HEK293 (cell line): ENCODE data around the gene PDE6B.

Experiments used
- CTCF ChIA-PET: fragments of 350-600 bp; formaldehyde crosslinking; extraction: SDS; loops from one replicate; lab custom pipeline; 2021; ENCODE audit warnings: antibody characterized with exemption; lab: Yijun Ruan, JAX
- POLR2A ChIA-PET: fragments of 300-600 bp; formaldehyde crosslinking; extraction: SDS; loops from one replicate; lab custom pipeline; 2020; ENCODE audit warnings: antibody characterized with exemption, inconsistent platforms; lab: Yijun Ruan, JAX
- H3K27ac ChIP-seq: fragments of 200-500 bp; sonication (Bioruptor generic); 2 replicates; pipeline ENCODE4 v1.5.1; 2014; ENCODE audit warnings: low read depth, low read length, control low read depth, inconsistent platforms; ENCODE audit errors: extremely low read depth
- H3K36me3 ChIP-seq, 2 experiments: fragments of 200-500 bp in 1 of 2; sonication (Bioruptor generic) in 1 of 2; 1 replicate in 1 of 2; 2 replicates in 1 of 2; pipeline ENCODE4 v1.5.1; 2014 to 2017; ENCODE audit warnings: inconsistent platforms in 2 of 2, low read length in 2 of 2; ENCODE audit not compliant: control insufficient read depth in 2 of 2, insufficient read depth in 1 of 2
- H3K4me1 ChIP-seq: fragments of 200-500 bp; sonication (Bioruptor generic); 2 replicates; pipeline ENCODE4 v1.5.1; 2014; ENCODE audit warnings: mild to moderate bottlenecking, low read length, inconsistent platforms; ENCODE audit not compliant: control insufficient read depth, insufficient read depth
- H3K4me3 ChIP-seq: 2 replicates; pipeline ENCODE4 v1.5.1; 2011; ENCODE audit warnings: low read depth, mild to moderate bottlenecking, control low read depth, low read length, moderate library complexity
- H3K9me3 ChIP-seq: fragments of 200-500 bp; sonication (Bioruptor generic); 2 replicates; pipeline ENCODE4 v1.5.1; 2014; ENCODE audit warnings: low read depth, low read length, inconsistent platforms; ENCODE audit not compliant: control insufficient read depth, insufficient read depth
- KLF16 ChIP-seq: fragments of 450-650 bp; formaldehyde crosslinking; IDR thresholded peaks from 2 replicates; pipeline ENCODE4 v1.5.1; 2017; ENCODE audit warnings: missing biosample characterization, missing genetic modification characterization
- KLF17 ChIP-seq: fragments of 450-650 bp; formaldehyde crosslinking; IDR thresholded peaks from 2 replicates; pipeline ENCODE4 v1.5.1; 2016; ENCODE audit warnings: missing biosample characterization, missing genetic modification characterization
- MZF1 ChIP-seq: fragments of 450-650 bp; formaldehyde crosslinking; IDR thresholded peaks from 2 replicates; pipeline ENCODE4 v1.5.1; 2017; ENCODE audit warnings: missing biosample characterization, missing genetic modification characterization, borderline replicate concordance
- OSR2 ChIP-seq: fragments of 450-650 bp; formaldehyde crosslinking; IDR thresholded peaks from 2 replicates; pipeline ENCODE4 v1.5.1; 2016; ENCODE audit warnings: missing biosample characterization, missing genetic modification characterization
- SP7 ChIP-seq: fragments of 450-650 bp; formaldehyde crosslinking; IDR thresholded peaks from 2 replicates; pipeline ENCODE4 v1.5.1; 2016; ENCODE audit warnings: missing biosample characterization, missing genetic modification characterization
- ZBTB21 ChIP-seq: fragments of 450-650 bp; formaldehyde crosslinking; IDR thresholded peaks from 2 replicates; pipeline ENCODE4 v1.5.1; 2017; ENCODE audit warnings: missing biosample characterization, missing genetic modification characterization
- ZBTB48 ChIP-seq: fragments of 450-650 bp; formaldehyde crosslinking; IDR thresholded peaks from 2 replicates; pipeline ENCODE4 v1.5.1; 2016; ENCODE audit warnings: missing biosample characterization, missing genetic modification characterization
- ZIC2 ChIP-seq: fragments of 450-650 bp; formaldehyde crosslinking; IDR thresholded peaks from 2 replicates; pipeline ENCODE4 v1.5.1; 2016; ENCODE audit warnings: missing biosample characterization, missing genetic modification characterization
- ZNF121 ChIP-seq: fragments of 450-650 bp; formaldehyde crosslinking; IDR thresholded peaks from 2 replicates; pipeline ENCODE4 v1.5.1; 2016; ENCODE audit warnings: missing biosample characterization, missing genetic modification characterization
- ZNF214 ChIP-seq: fragments of 450-650 bp; formaldehyde crosslinking; IDR thresholded peaks from 2 replicates; pipeline ENCODE4 v1.5.1; 2017; ENCODE audit warnings: missing biosample characterization, mild to moderate bottlenecking, missing genetic modification characterization, borderline replicate concordance
- ZNF239 ChIP-seq: fragments of 450-650 bp; formaldehyde crosslinking; IDR thresholded peaks from 2 replicates; pipeline ENCODE4 v1.5.1; 2016; ENCODE audit warnings: missing biosample characterization, missing genetic modification characterization
- ZNF24 ChIP-seq: fragments of 450-650 bp; formaldehyde crosslinking; IDR thresholded peaks from 2 replicates; pipeline ENCODE4 v1.5.1; 2016; ENCODE audit warnings: missing biosample characterization, missing genetic modification characterization
- ZNF302 ChIP-seq: fragments of 450-650 bp; formaldehyde crosslinking; IDR thresholded peaks from 2 replicates; pipeline ENCODE4 v1.5.1; 2016; ENCODE audit warnings: missing biosample characterization, missing genetic modification characterization, low read depth
- ZNF416 ChIP-seq: fragments of 450-650 bp; formaldehyde crosslinking; IDR thresholded peaks from 2 replicates; pipeline ENCODE4 v1.5.1; 2016; ENCODE audit warnings: missing biosample characterization, missing genetic modification characterization
- ZNF530 ChIP-seq: fragments of 450-650 bp; formaldehyde crosslinking; IDR thresholded peaks from 2 replicates; pipeline ENCODE4 v1.5.1; 2016; ENCODE audit warnings: low read depth, missing biosample characterization, missing genetic modification characterization
- ZNF544 ChIP-seq: fragments of 450-650 bp; formaldehyde crosslinking; IDR thresholded peaks from 2 replicates; pipeline ENCODE4 v1.5.0; 2017; ENCODE audit warnings: missing biosample characterization, missing genetic modification characterization
- ZNF555 ChIP-seq: fragments of 450-650 bp; formaldehyde crosslinking; conservative IDR thresholded peaks from 2 replicates; pipeline ENCODE4 v1.5.1; 2017; ENCODE audit warnings: missing biosample characterization, mild to moderate bottlenecking, missing genetic modification characterization, inconsistent platforms
- ZNF585B ChIP-seq: fragments of 450-650 bp; formaldehyde crosslinking; IDR thresholded peaks from 2 replicates; pipeline ENCODE4 v1.5.1; 2016; ENCODE audit warnings: missing biosample characterization, missing genetic modification characterization
- ZNF610 ChIP-seq: fragments of 450-650 bp; formaldehyde crosslinking; IDR thresholded peaks from 2 replicates; pipeline ENCODE4 v1.5.1; 2016; ENCODE audit warnings: missing biosample characterization, missing genetic modification characterization, borderline replicate concordance
- ZNF768 ChIP-seq: fragments of 450-650 bp; formaldehyde crosslinking; IDR thresholded peaks from 2 replicates; pipeline ENCODE4 v1.5.1; 2018; ENCODE audit warnings: missing biosample characterization, mild to moderate bottlenecking, missing genetic modification characterization
- ZNF792 ChIP-seq: fragments of 450-650 bp; formaldehyde crosslinking; IDR thresholded peaks from 2 replicates; pipeline ENCODE4 v1.5.1; 2016; ENCODE audit warnings: missing biosample characterization, missing genetic modification characterization
- ZSCAN30 ChIP-seq: fragments of 450-650 bp; IDR thresholded peaks from 2 replicates; pipeline ENCODE4 v1.5.1; 2018; ENCODE audit warnings: missing biosample characterization, mild to moderate bottlenecking, missing genetic modification characterization, moderate library complexity
- ZXDB ChIP-seq: fragments of 450-650 bp; formaldehyde crosslinking; IDR thresholded peaks from 2 replicates; pipeline ENCODE4 v1.5.1; 2016; ENCODE audit warnings: missing biosample characterization, missing genetic modification characterization
- TF ChIP-seq, protein P1 (sequence below): fragments of 450-650 bp; formaldehyde crosslinking; IDR thresholded peaks from 2 replicates; pipeline ENCODE4 v1.5.1; 2016; ENCODE audit warnings: missing biosample characterization, missing genetic modification characterization

Gene PDE6B

GRCh38 chr4:710116-710515, 84.7 kb downstream of the PDE6B start (continued):
- TF ChIP-seq ZNF555 (tag by site-specific recombination), result no peak
- TF ChIP-seq, protein P1, sequence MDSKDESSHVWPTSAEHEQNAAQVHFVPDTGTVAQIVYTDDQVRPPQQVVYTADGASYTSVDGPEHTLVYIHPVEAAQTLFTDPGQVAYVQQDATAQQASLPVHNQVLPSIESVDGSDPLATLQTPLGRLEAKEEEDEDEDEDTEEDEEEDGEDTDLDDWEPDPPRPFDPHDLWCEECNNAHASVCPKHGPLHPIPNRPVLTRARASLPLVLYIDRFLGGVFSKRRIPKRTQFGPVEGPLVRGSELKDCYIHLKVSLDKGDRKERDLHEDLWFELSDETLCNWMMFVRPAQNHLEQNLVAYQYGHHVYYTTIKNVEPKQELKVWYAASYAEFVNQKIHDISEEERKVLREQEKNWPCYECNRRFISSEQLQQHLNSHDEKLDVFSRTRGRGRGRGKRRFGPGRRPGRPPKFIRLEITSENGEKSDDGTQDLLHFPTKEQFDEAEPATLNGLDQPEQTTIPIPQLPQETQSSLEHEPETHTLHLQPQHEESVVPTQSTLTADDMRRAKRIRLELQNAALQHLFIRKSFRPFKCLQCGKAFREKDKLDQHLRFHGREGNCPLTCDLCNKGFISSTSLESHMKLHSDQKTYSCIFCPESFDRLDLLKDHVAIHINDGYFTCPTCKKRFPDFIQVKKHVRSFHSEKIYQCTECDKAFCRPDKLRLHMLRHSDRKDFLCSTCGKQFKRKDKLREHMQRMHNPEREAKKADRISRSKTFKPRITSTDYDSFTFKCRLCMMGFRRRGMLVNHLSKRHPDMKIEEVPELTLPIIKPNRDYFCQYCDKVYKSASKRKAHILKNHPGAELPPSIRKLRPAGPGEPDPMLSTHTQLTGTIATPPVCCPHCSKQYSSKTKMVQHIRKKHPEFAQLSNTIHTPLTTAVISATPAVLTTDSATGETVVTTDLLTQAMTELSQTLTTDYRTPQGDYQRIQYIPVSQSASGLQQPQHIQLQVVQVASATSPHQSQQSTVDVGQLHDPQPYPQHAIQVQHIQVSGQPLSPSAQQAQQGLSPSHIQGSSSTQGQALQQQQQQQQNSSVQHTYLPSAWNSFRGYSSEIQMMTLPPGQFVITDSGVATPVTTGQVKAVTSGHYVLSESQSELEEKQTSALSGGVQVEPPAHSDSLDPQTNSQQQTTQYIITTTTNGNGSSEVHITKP, result no peak
- no peak for TF ChIP-seq ZNF544
- TF ChIP-seq ZNF239, result no peak
- no peak for TF ChIP-seq ZBTB21 (tag by site-specific recombination)
- no peak for TF ChIP-seq ZNF302

DNA sequence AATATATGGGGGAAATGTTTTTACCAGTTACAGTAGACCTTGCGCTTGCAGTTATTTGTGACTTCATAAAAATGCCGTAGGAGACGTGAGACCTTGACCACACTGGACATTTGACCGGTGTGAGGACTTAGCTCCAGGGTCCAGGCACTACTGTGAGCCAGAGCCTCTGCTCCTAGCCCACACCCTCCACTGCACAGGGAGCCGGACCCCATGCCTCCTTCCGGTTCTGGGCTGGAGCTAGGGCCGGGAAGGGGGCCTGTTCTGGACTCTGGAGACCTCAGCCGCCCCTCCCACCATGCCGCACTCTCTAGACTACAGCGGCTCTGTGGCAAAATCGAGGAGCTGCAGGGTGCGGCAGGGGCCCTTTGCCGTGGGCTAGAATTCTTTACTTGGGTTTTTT, 85.5 kb downstream of the PDE6B start:
- ChIA-PET POLR2A (no interaction called here), CTCF (interaction anchor here (1.5 kb wide), 1 partner anchor 27 kb away, joined by 4 read pairs; no protein-coding TSS in a partner anchor)
- peaks cover 0 to 40% of the 10 kb centered on the region in 2 experiments; a peak in 1 of 3 replicates for H3K36me3 ChIP-seq
- no peaks in the 10 kb centered on the region for H3K9me3 ChIP-seq
- H3K4me3 ChIP-seq, result no peak overlapping the region
- H3K27ac ChIP-seq, result no peak overlapping the region
- no peaks in the 10 kb centered on the region for H3K4me1 ChIP-seq
- TF ChIP-seq ZNF792 (no peak), KLF17 (tag by site-specific recombination) (no peak), ZBTB48 (tag by site-specific recombination) (no peak), ZSCAN30 (no peak), ZNF214 (tag by site-specific recombination) (no peak), MZF1 (tag by site-specific recombination) (no peak), ZIC2 (tag by site-specific recombination) (no peak), ZNF530 (tag by site-specific recombination) (no peak), ZNF610 (tag by site-specific recombination) (no peak), ZNF121 (tag by site-specific recombination) (no peak)

DNA sequence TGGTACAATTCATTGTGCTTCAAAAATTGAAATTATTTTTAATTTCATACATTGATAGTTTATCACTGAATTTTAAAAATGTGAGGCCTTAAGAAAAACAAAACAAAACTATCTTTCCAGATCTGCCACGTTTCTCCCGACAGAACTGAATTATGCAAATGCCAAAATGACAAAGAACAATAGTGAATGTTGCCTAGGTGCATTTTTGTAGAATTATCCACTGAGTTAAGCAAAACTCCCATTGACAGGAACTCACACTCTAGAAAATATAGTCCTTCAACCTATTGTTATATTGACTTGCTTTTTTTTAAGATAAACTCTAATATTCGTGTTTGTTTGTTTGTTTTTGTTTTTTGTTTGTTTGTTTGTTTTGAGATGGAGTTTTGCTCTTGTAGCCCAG, 86.7 kb downstream of the PDE6B start:
- CTCF ChIA-PET, result no interaction called here
- H3K4me1 ChIP-seq, result no peaks in the 10 kb centered on the region
- no peak overlapping the region for H3K4me3 ChIP-seq
- TF ChIP-seq SP7 (tag by site-specific recombination) (no peak), ZNF555 (tag by site-specific recombination) (no peak), ZNF416 (no peak), ZNF585B (no peak), ZNF24 (tag by site-specific recombination) (no peak), KLF16 (tag by site-specific recombination) (no peak), ZNF768 (tag by site-specific recombination) (no peak), ZXDB (tag by site-specific recombination) (no peak), OSR2 (tag by site-specific recombination) (no peak)
- no peak overlapping the region for H3K27ac ChIP-seq
- peaks cover 0 to 40% of the 10 kb centered on the region in 2 experiments; a peak in 1 of 3 replicates for H3K36me3 ChIP-seq
- no peaks in the 10 kb centered on the region for H3K9me3 ChIP-seq
- POLR2A ChIA-PET, result no interaction called here
